ENCODE measurements around the gene CPXM1. TPM values are rescaled to one million over a fixed set of nuclear protein-coding genes. Genes with fewer than 3 reads are reported as not detected.

The CPXM1 gene
- total and polyA plus RNA-seq, 11 donors: 0.27 to 21.5 (median 0.72) TPM

GRCh38 chr20:2805689-2806350 lies 5.4 kb upstream of the CPXM1 start:
- Histone ChIP-seq H3K27ac (no peak overlapping the region), H3K9me3 (peaks cover 0 to 5% (median 0%) of the 10 kb centered on the region in 12 donors), H3K4me3 (no peak overlapping the region), H3K4me1 (peaks cover 0 to 12% (median 0%) of the 10 kb centered on the region in 12 donors), H3K27me3 (peaks cover 20 to 97% (median 58%) of the 10 kb centered on the region in 9 donors), H3K36me3 (no peaks in the 10 kb centered on the region)
- ATAC-seq (no peak), DNase-seq (no peak)
- TF ChIP-seq CTCF (IDR thresholded peaks at IDR 0.05) (no peak), POLR2A (IDR thresholded peaks at IDR 0.05) (no peak)
- 14 to 25% (median 18%) methylated on average over 14 to 22 of the region's 22 CpGs for WGBS, 4 donors
- intact Hi-C loops (cut with DNase I): no loop called here

- intact Hi-C loops (cut with DNase I): no loop called here
- TF ChIP-seq POLR2A (IDR thresholded peaks at IDR 0.05): no peak
- TF ChIP-seq CTCF (IDR thresholded peaks at IDR 0.05): no peak
- ATAC-seq (peak in 2 of 4 donors; percentile 33 to 36), DNase-seq (no peak)
- WGBS, 4 donors: 6 to 12% (median 10%) methylated on average over 46 to 49 of the region's 49 CpGs
- H3K4me3 ChIP-seq: peak overlapping the region in 1 of 12 donors; percentile 35
- peaks cover 0 to 18% (median 0%) of the 10 kb centered on the region in 12 donors for H3K4me1 ChIP-seq
- H3K27me3 ChIP-seq: peaks cover 26 to 97% (median 64%) of the 10 kb centered on the region in 9 donors
- peaks cover 0 to 5% (median 0%) of the 10 kb centered on the region in 12 donors for H3K9me3 ChIP-seq
- no peak overlapping the region for H3K27ac ChIP-seq
- no peaks in the 10 kb centered on the region for H3K36me3 ChIP-seq
These were observed 4.6 kb upstream of the CPXM1 start for GRCh38 chr20:2804852-2805688.

GRCh38 chr20:2804041-2804828 lies 3.8 kb upstream of the CPXM1 start:
- WGBS, 4 donors: 46 to 52% (median 51%) methylated on average over 16 of the region's 16 CpGs
- TF ChIP-seq CTCF (IDR thresholded peaks at IDR 0.05) (no peak), POLR2A (IDR thresholded peaks at IDR 0.05) (no peak)
- H3K4me1 ChIP-seq: peaks cover 0 to 26% (median 0%) of the 10 kb centered on the region in 12 donors
- H3K27ac ChIP-seq: no peak overlapping the region
- intact Hi-C loops (cut with DNase I): no loop called here
- no peaks in the 10 kb centered on the region for H3K36me3 ChIP-seq
- H3K9me3 ChIP-seq: peaks cover 0 to 5% (median 0%) of the 10 kb centered on the region in 12 donors
- DNase-seq (no peak), ATAC-seq (no peak)
- H3K4me3 ChIP-seq: no peak overlapping the region
- peaks cover 31 to 98% (median 72%) of the 10 kb centered on the region in 9 donors for H3K27me3 ChIP-seq
